NCI-H1694 treated with DMSO at 0.1 percent for 48 hours (cell line): ENCODE measurements around the gene APBA3.

ENCODE experiments used
- DNase-seq: peaks from one replicate; lab custom pipeline; 2025; lab: John Stamatoyannopoulos, UW

The APBA3 gene

GRCh38 chr19:3761382-3762129, at the start of gene APBA3:
Gene APBA3 (minus strand): TSS chr19:3761692. CDS start chr19:3760264, 1,428 bp downstream.
- peak; percentile 68 for DNase-seq

- DNase-seq: no peak
Observed at GRCh38 chr19:3810708-3811355, 49.3 kb upstream of the APBA3 start.

GRCh38 chr19:3809881-3810707, 48.6 kb upstream of the APBA3 start:
- DNase-seq: no peak

- no peak for DNase-seq
Observed at GRCh38 chr19:3808420-3809143, 47.1 kb upstream of the APBA3 start.

GRCh38 chr19:3807574-3808354, 46.3 kb upstream of the APBA3 start:
- DNase-seq: no peak

GRCh38 chr19:3807131-3807480, 45.6 kb upstream of the APBA3 start:
- DNase-seq: no peak

GRCh38 chr19:3805859-3806258, 44.4 kb upstream of the APBA3 start:
- no peak for DNase-seq

- no peak for DNase-seq
Observed at GRCh38 chr19:3804429-3804828, 42.9 kb upstream of the APBA3 start.

GRCh38 chr19:3803986-3804385, 42.5 kb upstream of the APBA3 start:
- DNase-seq: no peak

- no peak for DNase-seq
Observed at GRCh38 chr19:3803114-3803888, 41.8 kb upstream of the APBA3 start.

GRCh38 chr19:3801412-3802096, 40.1 kb upstream of the APBA3 start:
- DNase-seq: peak; percentile 8

GRCh38 chr19:3800996-3801395, 39.5 kb upstream of the APBA3 start:
- no peak for DNase-seq

GRCh38 chr19:3798137-3798536, 36.6 kb upstream of the APBA3 start:
- no peak for DNase-seq

GRCh38 chr19:3796358-3796757, 34.9 kb upstream of the APBA3 start:
- no peak for DNase-seq

GRCh38 chr19:3793799-3794198, 32.3 kb upstream of the APBA3 start:
- no peak for DNase-seq

GRCh38 chr19:3792114-3792513, 30.6 kb upstream of the APBA3 start:
- DNase-seq: no peak

- DNase-seq: no peak
Observed at GRCh38 chr19:3790941-3791340, 29.4 kb upstream of the APBA3 start.

- no peak for DNase-seq
Observed at GRCh38 chr19:3790209-3790734, 28.8 kb upstream of the APBA3 start.

- DNase-seq: no peak
Observed at GRCh38 chr19:3788996-3789778, 27.7 kb upstream of the APBA3 start.
